ENCODE measurements around the gene CCBE1. TPM values are rescaled to one million over a fixed set of nuclear protein-coding genes. Genes with fewer than 3 reads are reported as not detected.

Gene CCBE1
- total and polyA plus RNA-seq, 9 of the 15 experiments (the other 6 are each of a cell fraction or from before 2014, with no cell fraction given), result 0.20 TPM; not detected in 8

GRCh38 chr18:59718108-59718463 lies 20.9 kb upstream of the CCBE1 start:
- Histone ChIP-seq H3K9me3 (replicated peaks; ENCODE audit: control insufficient read depth, insufficient read depth, low read depth, low read length) (no peaks in the 10 kb centered on the region), H3K9me1 (ENCODE audit: control insufficient read depth, insufficient read depth, low read length) (no peaks in the 10 kb centered on the region), H3K79me2 (ENCODE audit: control insufficient read depth, insufficient read depth, low read length) (no peaks in the 10 kb centered on the region), H3K36me3 (ENCODE audit: control insufficient read depth, insufficient read depth, low read length) (no peaks in the 10 kb centered on the region), H3K4me3 (no peak overlapping the region), H2AFZ (ENCODE audit: low read depth, low read length) (no peak overlapping the region), H3K27me3 (ENCODE audit: control insufficient read depth in 2 of 2, insufficient read depth in 2 of 2, low read length in 2 of 2) (peaks cover 0 to 6% of the 10 kb centered on the region in 2 experiments; a peak in 2 of 5 replicates), H3K4me1 (replicated peaks in 1 of 2; ENCODE audit: control insufficient read depth in 2 of 2, insufficient read depth in 2 of 2, low read length in 2 of 2) (no peaks in the 10 kb centered on the region), H3K4me2 (ENCODE audit: insufficient read depth, low read length) (no peak overlapping the region), H4K20me1 (replicated peaks; ENCODE audit: control insufficient read depth, insufficient read depth, low read length) (no peaks in the 10 kb centered on the region), H3K27ac (ENCODE audit: extremely low read depth, low read depth, low read length) (no peak overlapping the region), H3K9ac (ENCODE audit: insufficient read depth in 1 of 2, low read depth in 2 of 2, low read length in 2 of 2) (no peak overlapping the region)
- no peak for TF ChIP-seq ZBTB8A (IDR thresholded peaks at IDR 0.05; ENCODE audit: partially characterized antibody)
- no peak for TF ChIP-seq MBD1 (CRISPR knock-in tag; IDR thresholded peaks at IDR 0.05)
- TF ChIP-seq NR1H2 (CRISPR knock-in tag; IDR thresholded peaks at IDR 0.05), result no peak
- TF ChIP-seq WHSC1 (IDR thresholded peaks at IDR 0.05; ENCODE audit: low read length), result no peak
- TF ChIP-seq, protein P1, sequence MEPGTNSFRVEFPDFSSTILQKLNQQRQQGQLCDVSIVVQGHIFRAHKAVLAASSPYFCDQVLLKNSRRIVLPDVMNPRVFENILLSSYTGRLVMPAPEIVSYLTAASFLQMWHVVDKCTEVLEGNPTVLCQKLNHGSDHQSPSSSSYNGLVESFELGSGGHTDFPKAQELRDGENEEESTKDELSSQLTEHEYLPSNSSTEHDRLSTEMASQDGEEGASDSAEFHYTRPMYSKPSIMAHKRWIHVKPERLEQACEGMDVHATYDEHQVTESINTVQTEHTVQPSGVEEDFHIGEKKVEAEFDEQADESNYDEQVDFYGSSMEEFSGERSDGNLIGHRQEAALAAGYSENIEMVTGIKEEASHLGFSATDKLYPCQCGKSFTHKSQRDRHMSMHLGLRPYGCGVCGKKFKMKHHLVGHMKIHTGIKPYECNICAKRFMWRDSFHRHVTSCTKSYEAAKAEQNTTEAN (CRISPR knock-in tag; IDR thresholded peaks at IDR 0.05), result no peak
- TF ChIP-seq, protein P2, sequence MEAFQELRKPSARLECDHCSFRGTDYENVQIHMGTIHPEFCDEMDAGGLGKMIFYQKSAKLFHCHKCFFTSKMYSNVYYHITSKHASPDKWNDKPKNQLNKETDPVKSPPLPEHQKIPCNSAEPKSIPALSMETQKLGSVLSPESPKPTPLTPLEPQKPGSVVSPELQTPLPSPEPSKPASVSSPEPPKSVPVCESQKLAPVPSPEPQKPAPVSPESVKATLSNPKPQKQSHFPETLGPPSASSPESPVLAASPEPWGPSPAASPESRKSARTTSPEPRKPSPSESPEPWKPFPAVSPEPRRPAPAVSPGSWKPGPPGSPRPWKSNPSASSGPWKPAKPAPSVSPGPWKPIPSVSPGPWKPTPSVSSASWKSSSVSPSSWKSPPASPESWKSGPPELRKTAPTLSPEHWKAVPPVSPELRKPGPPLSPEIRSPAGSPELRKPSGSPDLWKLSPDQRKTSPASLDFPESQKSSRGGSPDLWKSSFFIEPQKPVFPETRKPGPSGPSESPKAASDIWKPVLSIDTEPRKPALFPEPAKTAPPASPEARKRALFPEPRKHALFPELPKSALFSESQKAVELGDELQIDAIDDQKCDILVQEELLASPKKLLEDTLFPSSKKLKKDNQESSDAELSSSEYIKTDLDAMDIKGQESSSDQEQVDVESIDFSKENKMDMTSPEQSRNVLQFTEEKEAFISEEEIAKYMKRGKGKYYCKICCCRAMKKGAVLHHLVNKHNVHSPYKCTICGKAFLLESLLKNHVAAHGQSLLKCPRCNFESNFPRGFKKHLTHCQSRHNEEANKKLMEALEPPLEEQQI (IDR thresholded peaks at IDR 0.05), result no peak
- TF ChIP-seq, protein P3, sequence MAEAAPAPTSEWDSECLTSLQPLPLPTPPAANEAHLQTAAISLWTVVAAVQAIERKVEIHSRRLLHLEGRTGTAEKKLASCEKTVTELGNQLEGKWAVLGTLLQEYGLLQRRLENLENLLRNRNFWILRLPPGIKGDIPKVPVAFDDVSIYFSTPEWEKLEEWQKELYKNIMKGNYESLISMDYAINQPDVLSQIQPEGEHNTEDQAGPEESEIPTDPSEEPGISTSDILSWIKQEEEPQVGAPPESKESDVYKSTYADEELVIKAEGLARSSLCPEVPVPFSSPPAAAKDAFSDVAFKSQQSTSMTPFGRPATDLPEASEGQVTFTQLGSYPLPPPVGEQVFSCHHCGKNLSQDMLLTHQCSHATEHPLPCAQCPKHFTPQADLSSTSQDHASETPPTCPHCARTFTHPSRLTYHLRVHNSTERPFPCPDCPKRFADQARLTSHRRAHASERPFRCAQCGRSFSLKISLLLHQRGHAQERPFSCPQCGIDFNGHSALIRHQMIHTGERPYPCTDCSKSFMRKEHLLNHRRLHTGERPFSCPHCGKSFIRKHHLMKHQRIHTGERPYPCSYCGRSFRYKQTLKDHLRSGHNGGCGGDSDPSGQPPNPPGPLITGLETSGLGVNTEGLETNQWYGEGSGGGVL (CRISPR knock-in tag; IDR thresholded peaks at IDR 0.05), result no peak
- TF ChIP-seq NFATC3 (IDR thresholded peaks at IDR 0.05), result no peak
- TF ChIP-seq TCF7 (IDR thresholded peaks at IDR 0.05; ENCODE audit: borderline replicate concordance), result no peak
- no peak for TF ChIP-seq CGGBP1 (CRISPR knock-in tag; IDR thresholded peaks at IDR 0.05)
- no peak for TF ChIP-seq ZNF695 (CRISPR knock-in tag; IDR thresholded peaks at IDR 0.05)
- TF ChIP-seq ETS2 (tag; IDR thresholded peaks at IDR 0.05; ENCODE audit: borderline replicate concordance, poor library complexity, severe bottlenecking), result no peak
- no peak for TF ChIP-seq RUNX1 (IDR thresholded peaks at IDR 0.05; ENCODE audit: low read depth)
- no peak for TF ChIP-seq THAP7 (CRISPR knock-in tag; IDR thresholded peaks at IDR 0.05)
- no peak for TF ChIP-seq MECOM (CRISPR knock-in tag; IDR thresholded peaks at IDR 0.05)
- ATAC-seq (no peak), DNase-seq (ENCODE audit: extremely low read depth in 1 of 4, low spot score in 3 of 4) (no peak), FAIRE-seq (no peak)
- 0% methylated on average over 3 of the region's 3 CpGs for WGBS (ENCODE audit: insufficient coverage, low coverage, missing lambda C conversion rate)
- ChIA-PET POLR2A (no interaction called here), CTCF (ENCODE audit: low intra/inter-chr PET ratio) (no interaction called here)
- in situ Hi-C loops (cut with MboI) (no loop called here), intact Hi-C loops (cut with micrococcal nuclease) (no loop called here)
- BruUV-seq (replicated peaks), result no TSS peak
